Calu3 (cell line): ENCODE results near the gene MAP4K5. TPM values are rescaled to one million over a fixed set of nuclear protein-coding genes. Genes with fewer than 3 reads are reported as not detected.

Source experiments
- BruUV-seq: library from RNA; stranded (reverse); fragments of 400-500 nt; replicated peaks from 2 replicates; lab custom pipeline; 2021; lab: Mats Ljungman, UMichigan
- CTCF ChIA-PET: fragments of 300-600 bp; sonication (Branson Sonifier 250); formaldehyde crosslinking; loops from one replicate; lab custom pipeline; 2022; ENCODE audit warnings: antibody characterized with exemption; lab: Charles Lee
- DNase-seq: peaks from one replicate; pipeline ENCODE4 v3.0.0; 2022
- H3K27ac Mint-ChIP-seq: one replicate; pipeline ENCODE4 v1.8.0; 2022; ENCODE audit warnings: mixed read lengths; ENCODE audit not compliant: unreplicated experiment
- H3K27me3 Mint-ChIP-seq: one replicate; pipeline ENCODE4 v1.8.0; 2022; ENCODE audit warnings: mixed read lengths; ENCODE audit not compliant: unreplicated experiment
- H3K36me3 Mint-ChIP-seq: one replicate; pipeline ENCODE4 v1.8.0; 2022; ENCODE audit warnings: mild to moderate bottlenecking, moderate library complexity, mixed read lengths; ENCODE audit not compliant: insufficient read depth, unreplicated experiment
- H3K4me1 Mint-ChIP-seq: one replicate; pipeline ENCODE4 v1.8.0; 2022; ENCODE audit warnings: mild to moderate bottlenecking, low read depth, mixed read lengths; ENCODE audit not compliant: unreplicated experiment
- H3K4me3 Mint-ChIP-seq: one replicate; pipeline ENCODE4 v1.8.0; 2022; ENCODE audit warnings: mild to moderate bottlenecking, low read depth, moderate library complexity, mixed read lengths; ENCODE audit not compliant: unreplicated experiment
- H3K9me3 Mint-ChIP-seq: one replicate; pipeline ENCODE4 v1.8.0; 2022; ENCODE audit warnings: low read depth, mixed read lengths; ENCODE audit not compliant: unreplicated experiment
- CTCF ChIP-seq: fragments of 200-600 bp; IDR thresholded peaks from one replicate; pipeline ENCODE4 v1.8.0; 2022; ENCODE audit warnings: antibody characterized with exemption; ENCODE audit not compliant: unreplicated experiment
- intact Hi-C: fragments of 100-400 bp; cut with micrococcal nuclease; formaldehyde crosslinking; loops from one replicate; pipeline ENCODE4 v1.10.0; 2022; ENCODE audit not compliant: unreplicated experiment
- total RNA-seq: library from RNA; stranded (reverse); gene quantifications from 2 replicates; pipeline ENCODE4 v1.2.3, GENCODE V29; 2022

MAP4K5 gene
- total RNA-seq, 1 experiment from 2014 or later = 67.4 TPM

- CTCF ChIA-PET = no interaction called here
- Mint-ChIP-seq H3K4me3 (no peak overlapping the region), H3K9me3 (no peaks in the 10 kb centered on the region), H3K4me1 (peaks cover 4% of the 10 kb centered on the region), H3K27ac (no peak overlapping the region), H3K27me3 (no peaks in the 10 kb centered on the region), H3K36me3 (no peaks in the 10 kb centered on the region)
- no peak for DNase-seq
- intact Hi-C loops = no loop called here
- no peak for TF ChIP-seq CTCF
- BruUV-seq = no TSS peak
These were observed 160.8 kb downstream of the MAP4K5 start for GRCh38 chr14:50371546-50371945.

Other genes starting within 250 kb of the MAP4K5 start
- gene L2HGDH, start 220.3 kb downstream of the MAP4K5 start, total RNA-seq = 13.9 and 15.8 TPM in 2 replicates
- gene DMAC2L, start 220.2 kb downstream of the MAP4K5 start, total RNA-seq = 21.2 and 22.1 TPM in 2 replicates
- 3.0 and 3.7 TPM in 2 replicates for gene CDKL1, start 135.7 kb downstream of the MAP4K5 start, total RNA-seq
- gene ATL1, start 27.6 kb upstream of the MAP4K5 start, total RNA-seq = 3.1 and 4.9 TPM in 2 replicates
- gene SAV1, start 135.7 kb upstream of the MAP4K5 start, total RNA-seq = 45.7 and 62.2 TPM in 2 replicates